ENCODE results near the gene FABP6. TPM values are rescaled to one million over a fixed set of nuclear protein-coding genes. Genes with fewer than 3 reads are reported as not detected.
A peak's percentile ranks its signal among the peaks of the same experiment; 100 is the strongest.

FABP6 gene
- polyA plus RNA-seq, 6 donors from 2014 or later: not detected

- no peak overlapping the region for H3K4me3 Mint-ChIP-seq
- ATAC-seq (ENCODE audit: low read depth in 2 of 2): no peak
- no peaks in the 10 kb centered on the region for H3K9me3 Mint-ChIP-seq
- peaks cover 10 to 17% (median 11%) of the 10 kb centered on the region in 3 donors for H3K4me1 Mint-ChIP-seq
- no peak for DNase-seq
- H3K27me3 Mint-ChIP-seq: peaks cover 0 to 7% (median 0%) of the 10 kb centered on the region in 3 donors
- H3K27ac Mint-ChIP-seq: peak overlapping the region in 2 of 6 donors; percentile 21 to 49
- no peaks in the 10 kb centered on the region for H3K36me3 Mint-ChIP-seq
These were observed 43.0 kb downstream of the FABP6 start for GRCh38 chr5:160272264-160272663.

- ATAC-seq (ENCODE audit: low read depth in 2 of 2) (no peak), DNase-seq (no peak)
- no peaks in the 10 kb centered on the region for H3K36me3 Mint-ChIP-seq
- H3K9me3 Mint-ChIP-seq: no peaks in the 10 kb centered on the region
- peaks cover 10 to 17% (median 11%) of the 10 kb centered on the region in 3 donors for H3K4me1 Mint-ChIP-seq
- H3K4me3 Mint-ChIP-seq: no peak overlapping the region
- H3K27me3 Mint-ChIP-seq: peaks cover 0 to 7% (median 0%) of the 10 kb centered on the region in 3 donors
- H3K27ac Mint-ChIP-seq: no peak overlapping the region
These were observed 43.6 kb downstream of the FABP6 start for GRCh38 chr5:160272889-160273288.

- Mint-ChIP-seq H3K9me3 (no peaks in the 10 kb centered on the region), H3K4me1 (peaks cover 10 to 17% (median 11%) of the 10 kb centered on the region in 3 donors), H3K4me3 (no peak overlapping the region), H3K36me3 (no peaks in the 10 kb centered on the region), H3K27ac (peak overlapping the region in 2 of 6 donors; percentile 11 to 43), H3K27me3 (no peaks in the 10 kb centered on the region)
- no peak for ATAC-seq (ENCODE audit: low read depth in 2 of 2)
- no peak for DNase-seq
These were observed 45.2 kb downstream of the FABP6 start for GRCh38 chr5:160274483-160274931.

- Mint-ChIP-seq H3K9me3 (no peaks in the 10 kb centered on the region), H3K4me3 (no peak overlapping the region), H3K27ac (no peak overlapping the region), H3K27me3 (no peaks in the 10 kb centered on the region), H3K36me3 (no peaks in the 10 kb centered on the region), H3K4me1 (no peaks in the 10 kb centered on the region)
- no peak for DNase-seq
- no peak for ATAC-seq (ENCODE audit: low read depth in 2 of 2)
These were observed 49.0 kb downstream of the FABP6 start for GRCh38 chr5:160278343-160278742.

GRCh38 chr5:160280384-160281095 is 51.2 kb downstream of the FABP6 start:
- H3K27ac Mint-ChIP-seq: no peak overlapping the region
- DNase-seq (no peak), ATAC-seq (ENCODE audit: low read depth in 2 of 2) (no peak)
- H3K27me3 Mint-ChIP-seq: peaks cover 0 to 6% (median 0%) of the 10 kb centered on the region in 3 donors
- no peaks in the 10 kb centered on the region for H3K4me1 Mint-ChIP-seq
- no peak overlapping the region for H3K4me3 Mint-ChIP-seq
- H3K36me3 Mint-ChIP-seq: no peaks in the 10 kb centered on the region
- H3K9me3 Mint-ChIP-seq: no peaks in the 10 kb centered on the region

GRCh38 chr5:160281275-160281674 is 52.0 kb downstream of the FABP6 start:
- Mint-ChIP-seq H3K9me3 (no peaks in the 10 kb centered on the region), H3K4me3 (no peak overlapping the region), H3K27ac (no peak overlapping the region), H3K4me1 (no peaks in the 10 kb centered on the region), H3K36me3 (no peaks in the 10 kb centered on the region), H3K27me3 (peaks cover 0 to 8% (median 0%) of the 10 kb centered on the region in 3 donors)
- ATAC-seq (ENCODE audit: low read depth in 2 of 2): no peak
- no peak for DNase-seq

- DNase-seq: no peak
- Mint-ChIP-seq H3K4me1 (no peaks in the 10 kb centered on the region), H3K4me3 (no peak overlapping the region), H3K9me3 (no peaks in the 10 kb centered on the region), H3K27ac (no peak overlapping the region), H3K36me3 (no peaks in the 10 kb centered on the region), H3K27me3 (peaks cover 0 to 8% (median 5%) of the 10 kb centered on the region in 3 donors)
- no peak for ATAC-seq (ENCODE audit: low read depth in 2 of 2)
These were observed 55.1 kb downstream of the FABP6 start for GRCh38 chr5:160284291-160284873.

GRCh38 chr5:160285316-160285715 is 56.0 kb downstream of the FABP6 start:
- no peak overlapping the region for H3K27ac Mint-ChIP-seq
- no peaks in the 10 kb centered on the region for H3K9me3 Mint-ChIP-seq
- no peaks in the 10 kb centered on the region for H3K4me1 Mint-ChIP-seq
- no peak overlapping the region for H3K4me3 Mint-ChIP-seq
- H3K36me3 Mint-ChIP-seq: no peaks in the 10 kb centered on the region
- ATAC-seq (ENCODE audit: low read depth in 2 of 2) (no peak), DNase-seq (no peak)
- H3K27me3 Mint-ChIP-seq: peaks cover 0 to 8% (median 5%) of the 10 kb centered on the region in 3 donors

GRCh38 chr5:160286947-160287346 is 57.6 kb downstream of the FABP6 start:
- no peaks in the 10 kb centered on the region for H3K9me3 Mint-ChIP-seq
- H3K27me3 Mint-ChIP-seq: peaks cover 0 to 8% (median 5%) of the 10 kb centered on the region in 3 donors
- no peak overlapping the region for H3K27ac Mint-ChIP-seq
- no peaks in the 10 kb centered on the region for H3K36me3 Mint-ChIP-seq
- no peak overlapping the region for H3K4me3 Mint-ChIP-seq
- ATAC-seq (ENCODE audit: low read depth in 2 of 2) (no peak), DNase-seq (no peak)
- H3K4me1 Mint-ChIP-seq: no peaks in the 10 kb centered on the region

- H3K27me3 Mint-ChIP-seq: peaks cover 0 to 8% (median 5%) of the 10 kb centered on the region in 3 donors
- DNase-seq: no peak
- H3K9me3 Mint-ChIP-seq: no peaks in the 10 kb centered on the region
- peak overlapping the region in 1 of 8 donors; percentile 25 for H3K4me3 Mint-ChIP-seq
- no peaks in the 10 kb centered on the region for H3K36me3 Mint-ChIP-seq
- no peak overlapping the region for H3K27ac Mint-ChIP-seq
- ATAC-seq (ENCODE audit: low read depth in 2 of 2): no peak
- H3K4me1 Mint-ChIP-seq: no peaks in the 10 kb centered on the region
These were observed 58.2 kb downstream of the FABP6 start for GRCh38 chr5:160287378-160288051.

Other genes starting within 250 kb of the FABP6 start
- 100 to 1,000 TPM in 2 of 6 donors, 10 to 100 TPM in 4; 85.2 to 153 (median 96.7) TPM for gene TTC1, start 220.4 kb upstream of the FABP6 start, polyA plus RNA-seq (ENCODE audit: low read depth in 6 of 6)
- gene PWWP2A, start 110.1 kb upstream of the FABP6 start, polyA plus RNA-seq (ENCODE audit: low read depth in 6 of 6): 10 to 100 TPM in 5 of 6 donors, 1 to 10 TPM in 1; 8.4 to 44.8 (median 36.0) TPM
- gene CCNJL, start 83.1 kb downstream of the FABP6 start, polyA plus RNA-seq (ENCODE audit: low read depth in 6 of 6): under 1 TPM in 1 of 6 donors, not detected in 5; 0.12 TPM
- gene C1QTNF2, start 141.1 kb downstream of the FABP6 start, polyA plus RNA-seq (ENCODE audit: low read depth in 6 of 6): not detected
- gene FAM200C, start 170.5 kb downstream of the FABP6 start, polyA plus RNA-seq (ENCODE audit: low read depth in 6 of 6): under 1 TPM in 4 of 6 donors, not detected in 2; 0.22 to 0.53 (median 0.39) TPM
- gene SLU7, start 189.6 kb downstream of the FABP6 start, polyA plus RNA-seq (ENCODE audit: low read depth in 6 of 6): 100 to 1,000 TPM in 2 of 6 donors, 10 to 100 TPM in 4; 83.6 to 115 (median 94.8) TPM
- gene PTTG1, start 192.3 kb downstream of the FABP6 start, polyA plus RNA-seq (ENCODE audit: low read depth in 6 of 6): 10 to 100 TPM in 5 of 6 donors, 1 to 10 TPM in 1; 2.6 to 17.2 (median 12.2) TPM

All from naive B cell (primary cell).